DND-41 (cell line): Measurements from ENCODE around the gene OR5F1.

ENCODE experiments used
- ATAC-seq: fragments of 200-7000 bp; cut with Tn5 transposase; 3 replicates; pipeline ENCODE4 v1.9.1; 2021; ENCODE audit warnings: low read depth; ENCODE audit not compliant: insufficient read depth
- DNase-seq: peaks from one replicate; pipeline ENCODE4 v3.0.0-alpha.2; 2020
- H2AFZ ChIP-seq: 2 replicates; pipeline ENCODE4 v1.6.0; 2012; ENCODE audit warnings: low read depth, low read length
- H3K27ac ChIP-seq: 2 replicates; pipeline ENCODE4 v1.5.1; 2012; ENCODE audit warnings: low read length, inconsistent platforms
- H3K27me3 ChIP-seq: fragments of 200-600 bp; sonication (generic); 2 replicates; pipeline ENCODE4 v1.6.0; 2012; ENCODE audit warnings: low read length, mild to moderate bottlenecking, inconsistent platforms; ENCODE audit not compliant: insufficient read depth, poor library complexity
- H3K36me3 ChIP-seq: 2 replicates; pipeline ENCODE4 v1.5.1; 2012; ENCODE audit warnings: low read length, inconsistent platforms; ENCODE audit not compliant: insufficient read depth
- H3K4me1 ChIP-seq: 2 replicates; pipeline ENCODE4 v1.5.1; 2012; ENCODE audit warnings: mild to moderate bottlenecking, low read length; ENCODE audit not compliant: insufficient read depth
- H3K4me2 ChIP-seq: 2 replicates; pipeline ENCODE4 v1.6.0; 2012; ENCODE audit warnings: mild to moderate bottlenecking, moderate library complexity, low read length, inconsistent platforms; ENCODE audit not compliant: insufficient read depth
- H3K4me3 ChIP-seq, 2 experiments: fragments of 200-600 bp in 1 of 2; shearing (Covaris generic) in 1 of 2; 2 replicates each; pipeline ENCODE4 v1.5.1; 2012 to 2016; ENCODE audit warnings: inconsistent platforms in 2 of 2, low read length in 2 of 2, mild to moderate bottlenecking in 2 of 2, low read depth in 1 of 2, moderate library complexity in 1 of 2
- H3K79me2 ChIP-seq: 2 replicates; pipeline ENCODE4 v1.6.0; 2012; ENCODE audit warnings: low read length, inconsistent platforms; ENCODE audit not compliant: insufficient read depth
- H3K9ac ChIP-seq: 2 replicates; pipeline ENCODE4 v1.6.0; 2012; ENCODE audit warnings: low read depth, mild to moderate bottlenecking, inconsistent platforms, low read length, moderate library complexity
- H3K9me3 ChIP-seq: 2 replicates; pipeline ENCODE4 v1.5.1; 2012; ENCODE audit warnings: low read length, moderate library complexity, mild to moderate bottlenecking, inconsistent platforms; ENCODE audit not compliant: insufficient read depth, severe bottlenecking
- H4K20me1 ChIP-seq: 2 replicates; pipeline ENCODE4 v1.6.0; 2012; ENCODE audit warnings: low read length; ENCODE audit not compliant: insufficient read depth
- CTCF ChIP-seq: IDR thresholded peaks from 2 replicates; pipeline ENCODE4 v1.5.1; 2012; ENCODE audit warnings: borderline replicate concordance, low read length, moderate library complexity, mild to moderate bottlenecking; ENCODE audit not compliant: poor library complexity, severe bottlenecking; ENCODE audit errors: extremely low read depth
- EZH2 ChIP-seq: IDR thresholded peaks from 3 replicates; pipeline ENCODE4 v1.6.1; 2012; ENCODE audit warnings: borderline replicate concordance, low read depth, mild to moderate bottlenecking, moderate library complexity, low read length, inconsistent platforms; ENCODE audit not compliant: severe bottlenecking

Gene OR5F1

GRCh38 chr11:55956521-55956920 is 37.9 kb downstream of the OR5F1 start:
- H3K4me3 ChIP-seq, result no peak overlapping the region
- no peak for ATAC-seq

GRCh38 chr11:55949330-55949729 is 45.1 kb downstream of the OR5F1 start:
- Histone ChIP-seq H2AFZ (no peak overlapping the region), H4K20me1 (no peaks in the 10 kb centered on the region), H3K4me2 (no peak overlapping the region), H3K79me2 (no peaks in the 10 kb centered on the region), H3K27me3 (no peaks in the 10 kb centered on the region), H3K36me3 (no peaks in the 10 kb centered on the region), H3K27ac (no peak overlapping the region), H3K4me1 (no peaks in the 10 kb centered on the region), H3K9me3 (no peaks in the 10 kb centered on the region), H3K9ac (no peak overlapping the region), H3K4me3 (no peak overlapping the region)
- ATAC-seq, result no peak
- TF ChIP-seq CTCF, result no peak
- TF ChIP-seq EZH2, result no peak
- no peak for DNase-seq

More at GRCh38 chr11:55956521-55956920, 37.9 kb downstream of the OR5F1 start:
- Histone ChIP-seq H4K20me1 (no peaks in the 10 kb centered on the region), H3K4me1 (no peaks in the 10 kb centered on the region), H3K9me3 (no peaks in the 10 kb centered on the region), H3K27me3 (no peaks in the 10 kb centered on the region), H2AFZ (no peak overlapping the region), H3K36me3 (no peaks in the 10 kb centered on the region), H3K9ac (no peak overlapping the region), H3K79me2 (no peaks in the 10 kb centered on the region), H3K27ac (no peak overlapping the region), H3K4me2 (no peak overlapping the region)
- DNase-seq, result no peak
- TF ChIP-seq EZH2 (no peak), CTCF (no peak)
